Measurements from ENCODE around the gene MRPL41. TPM values are rescaled to one million over a fixed set of nuclear protein-coding genes. Genes with fewer than 3 reads are reported as not detected.

MRPL41 gene
- polyA plus RNA-seq, 1 donor from 2014 or later, result 60.5 TPM

DNA sequence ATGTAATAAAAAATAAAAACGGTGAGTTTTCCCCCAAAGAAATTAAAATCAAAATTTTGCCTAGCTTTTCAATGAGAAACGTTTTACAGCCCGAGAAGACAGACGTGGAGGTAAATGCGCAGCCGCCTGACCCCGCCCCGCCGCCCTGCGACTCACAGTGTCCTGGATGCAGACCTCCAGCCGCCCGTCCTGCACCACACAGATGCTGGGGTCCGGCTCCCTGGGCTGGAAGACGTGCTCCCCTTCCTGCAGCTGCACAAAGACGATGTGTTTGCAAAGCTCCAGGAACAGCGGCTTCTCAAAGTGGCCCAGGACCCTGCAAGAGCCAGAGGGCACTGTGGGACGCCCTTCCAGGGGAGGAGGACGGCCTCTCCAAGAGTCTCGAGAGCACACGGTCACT lies 9.2 kb upstream of the MRPL41 start:
- Histone ChIP-seq H4K20me1 (ENCODE audit: insufficient read depth) (no peaks in the 10 kb centered on the region), H3K9ac (ENCODE audit: low read length) (no peak overlapping the region), H3K4me3 (ENCODE audit: low read length) (no peak overlapping the region), H3K36me3 (ENCODE audit: insufficient read depth, low read length) (no peaks in the 10 kb centered on the region), H3K79me2 (replicated peaks; ENCODE audit: insufficient read depth, low read length) (no peaks in the 10 kb centered on the region), H3K27ac (ENCODE audit: low read length) (no peak overlapping the region), H2AFZ (ENCODE audit: low read depth, low read length) (no peak overlapping the region), H3K9me3 (ENCODE audit: low read length) (no peaks in the 10 kb centered on the region), H3K4me2 (ENCODE audit: low read length) (no peak overlapping the region), H3F3A (ENCODE audit: insufficient read depth, low read length, poor library complexity, severe bottlenecking) (no peaks in the 10 kb centered on the region), H3K27me3 (ENCODE audit: insufficient read depth, low read depth, low read length) (no peaks in the 10 kb centered on the region), H3K9me2 (ENCODE audit: insufficient read depth, low read length) (no peaks in the 10 kb centered on the region)
- TF ChIP-seq, protein P1, sequence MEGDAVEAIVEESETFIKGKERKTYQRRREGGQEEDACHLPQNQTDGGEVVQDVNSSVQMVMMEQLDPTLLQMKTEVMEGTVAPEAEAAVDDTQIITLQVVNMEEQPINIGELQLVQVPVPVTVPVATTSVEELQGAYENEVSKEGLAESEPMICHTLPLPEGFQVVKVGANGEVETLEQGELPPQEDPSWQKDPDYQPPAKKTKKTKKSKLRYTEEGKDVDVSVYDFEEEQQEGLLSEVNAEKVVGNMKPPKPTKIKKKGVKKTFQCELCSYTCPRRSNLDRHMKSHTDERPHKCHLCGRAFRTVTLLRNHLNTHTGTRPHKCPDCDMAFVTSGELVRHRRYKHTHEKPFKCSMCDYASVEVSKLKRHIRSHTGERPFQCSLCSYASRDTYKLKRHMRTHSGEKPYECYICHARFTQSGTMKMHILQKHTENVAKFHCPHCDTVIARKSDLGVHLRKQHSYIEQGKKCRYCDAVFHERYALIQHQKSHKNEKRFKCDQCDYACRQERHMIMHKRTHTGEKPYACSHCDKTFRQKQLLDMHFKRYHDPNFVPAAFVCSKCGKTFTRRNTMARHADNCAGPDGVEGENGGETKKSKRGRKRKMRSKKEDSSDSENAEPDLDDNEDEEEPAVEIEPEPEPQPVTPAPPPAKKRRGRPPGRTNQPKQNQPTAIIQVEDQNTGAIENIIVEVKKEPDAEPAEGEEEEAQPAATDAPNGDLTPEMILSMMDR (IDR thresholded peaks at IDR 0.05; ENCODE audit: poor library complexity, severe bottlenecking), result no peak
- no peak for TF ChIP-seq RAD21 (conservative IDR thresholded peaks at IDR 0.05)
- no peak for TF ChIP-seq MXI1 (conservative IDR thresholded peaks at IDR 0.05; ENCODE audit: poor library complexity, severe bottlenecking)
- no peak for TF ChIP-seq SMC3 (conservative IDR thresholded peaks at IDR 0.05; ENCODE audit: poor library complexity)
- TF ChIP-seq POLR2AphosphoS5 (IDR thresholded peaks at IDR 0.05), result no peak
- no peak for TF ChIP-seq EP300 (conservative IDR thresholded peaks at IDR 0.05; ENCODE audit: poor library complexity, severe bottlenecking)
- TF ChIP-seq EZH2 (IDR thresholded peaks at IDR 0.05; ENCODE audit: borderline replicate concordance, insufficient read depth, low read length, poor library complexity, severe bottlenecking), result no peak
- TF ChIP-seq, protein P2, sequence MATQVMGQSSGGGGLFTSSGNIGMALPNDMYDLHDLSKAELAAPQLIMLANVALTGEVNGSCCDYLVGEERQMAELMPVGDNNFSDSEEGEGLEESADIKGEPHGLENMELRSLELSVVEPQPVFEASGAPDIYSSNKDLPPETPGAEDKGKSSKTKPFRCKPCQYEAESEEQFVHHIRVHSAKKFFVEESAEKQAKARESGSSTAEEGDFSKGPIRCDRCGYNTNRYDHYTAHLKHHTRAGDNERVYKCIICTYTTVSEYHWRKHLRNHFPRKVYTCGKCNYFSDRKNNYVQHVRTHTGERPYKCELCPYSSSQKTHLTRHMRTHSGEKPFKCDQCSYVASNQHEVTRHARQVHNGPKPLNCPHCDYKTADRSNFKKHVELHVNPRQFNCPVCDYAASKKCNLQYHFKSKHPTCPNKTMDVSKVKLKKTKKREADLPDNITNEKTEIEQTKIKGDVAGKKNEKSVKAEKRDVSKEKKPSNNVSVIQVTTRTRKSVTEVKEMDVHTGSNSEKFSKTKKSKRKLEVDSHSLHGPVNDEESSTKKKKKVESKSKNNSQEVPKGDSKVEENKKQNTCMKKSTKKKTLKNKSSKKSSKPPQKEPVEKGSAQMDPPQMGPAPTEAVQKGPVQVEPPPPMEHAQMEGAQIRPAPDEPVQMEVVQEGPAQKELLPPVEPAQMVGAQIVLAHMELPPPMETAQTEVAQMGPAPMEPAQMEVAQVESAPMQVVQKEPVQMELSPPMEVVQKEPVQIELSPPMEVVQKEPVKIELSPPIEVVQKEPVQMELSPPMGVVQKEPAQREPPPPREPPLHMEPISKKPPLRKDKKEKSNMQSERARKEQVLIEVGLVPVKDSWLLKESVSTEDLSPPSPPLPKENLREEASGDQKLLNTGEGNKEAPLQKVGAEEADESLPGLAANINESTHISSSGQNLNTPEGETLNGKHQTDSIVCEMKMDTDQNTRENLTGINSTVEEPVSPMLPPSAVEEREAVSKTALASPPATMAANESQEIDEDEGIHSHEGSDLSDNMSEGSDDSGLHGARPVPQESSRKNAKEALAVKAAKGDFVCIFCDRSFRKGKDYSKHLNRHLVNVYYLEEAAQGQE (IDR thresholded peaks at IDR 0.05; ENCODE audit: borderline replicate concordance), result no peak
- no peak for TF ChIP-seq TAF1 (IDR thresholded peaks at IDR 0.05; ENCODE audit: low read depth)

DNA sequence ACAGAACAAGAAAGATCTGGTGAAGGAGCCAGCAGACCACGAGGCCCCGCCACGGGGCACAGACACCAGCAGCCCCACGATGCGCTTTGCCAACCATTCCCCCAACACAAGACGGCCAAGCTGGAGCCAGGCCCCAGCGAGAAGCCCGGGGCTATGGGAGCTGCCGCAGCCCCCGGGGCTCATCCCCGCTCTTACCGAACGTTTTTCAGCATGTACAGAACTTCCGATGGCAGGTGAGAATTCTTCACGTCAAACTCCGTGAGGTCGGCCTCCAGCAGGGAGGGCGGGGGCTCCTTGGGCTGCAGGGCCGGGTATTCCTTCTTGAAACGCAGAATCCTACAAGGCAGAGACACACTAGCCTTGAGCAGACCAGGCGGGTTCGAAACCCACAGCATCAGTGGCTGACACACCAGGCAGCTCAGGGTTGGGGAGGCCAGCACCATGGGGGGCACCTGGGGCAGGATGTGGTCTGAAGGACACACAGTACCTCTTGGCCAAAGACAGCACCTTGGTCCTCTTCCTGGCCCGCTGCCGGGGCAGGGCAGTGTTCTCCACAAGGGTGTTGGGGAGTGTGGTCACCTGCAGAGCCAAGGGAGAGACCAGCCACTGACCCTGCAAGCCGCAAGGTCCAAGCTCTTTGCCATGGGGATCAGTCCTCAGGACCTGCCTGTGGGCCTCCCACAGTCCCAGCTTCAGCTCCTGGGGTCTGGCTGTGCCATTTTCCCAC lies 8.3 kb upstream of the MRPL41 start:
- no peaks in the 10 kb centered on the region for H3K27me3 ChIP-seq (ENCODE audit: insufficient read depth, low read depth, low read length)
- H3K9me3 ChIP-seq (ENCODE audit: low read length), result no peaks in the 10 kb centered on the region
- no peak overlapping the region for H3K4me3 ChIP-seq (ENCODE audit: low read length)
- no peak overlapping the region for H3K9ac ChIP-seq (ENCODE audit: low read length)
- H3K9me2 ChIP-seq (ENCODE audit: insufficient read depth, low read length), result no peaks in the 10 kb centered on the region
- H3K36me3 ChIP-seq (ENCODE audit: insufficient read depth, low read length), result no peaks in the 10 kb centered on the region
- H3K27ac ChIP-seq (ENCODE audit: low read length), result no peak overlapping the region
- no peak for TF ChIP-seq RAD21 (conservative IDR thresholded peaks at IDR 0.05)
- TF ChIP-seq MXI1 (conservative IDR thresholded peaks at IDR 0.05; ENCODE audit: poor library complexity, severe bottlenecking), result no peak
- TF ChIP-seq, protein P1 (IDR thresholded peaks at IDR 0.05; ENCODE audit: poor library complexity, severe bottlenecking), result no peak
- TF ChIP-seq EP300 (conservative IDR thresholded peaks at IDR 0.05; ENCODE audit: poor library complexity, severe bottlenecking), result no peak
- no peak for TF ChIP-seq SMC3 (conservative IDR thresholded peaks at IDR 0.05; ENCODE audit: poor library complexity)
- TF ChIP-seq EZH2 (IDR thresholded peaks at IDR 0.05; ENCODE audit: borderline replicate concordance, insufficient read depth, low read length, poor library complexity, severe bottlenecking), result no peak
- TF ChIP-seq POLR2AphosphoS5 (IDR thresholded peaks at IDR 0.05), result no peak
- TF ChIP-seq TAF1 (IDR thresholded peaks at IDR 0.05; ENCODE audit: low read depth), result no peak
- TF ChIP-seq, protein P2 (IDR thresholded peaks at IDR 0.05; ENCODE audit: borderline replicate concordance), result no peak
- no peaks in the 10 kb centered on the region for H4K20me1 ChIP-seq (ENCODE audit: insufficient read depth)
- H3K79me2 ChIP-seq (replicated peaks; ENCODE audit: insufficient read depth, low read length), result no peaks in the 10 kb centered on the region
- H2AFZ ChIP-seq (ENCODE audit: low read depth, low read length), result no peak overlapping the region
- no peaks in the 10 kb centered on the region for H3F3A ChIP-seq (ENCODE audit: insufficient read depth, low read length, poor library complexity, severe bottlenecking)
- no peak overlapping the region for H3K4me2 ChIP-seq (ENCODE audit: low read length)
